Esophagus squamous epithelium (tissue), 5 donors: ENCODE results near the gene JPT2. TPM values are rescaled to one million over a fixed set of nuclear protein-coding genes. Genes with fewer than 3 reads are reported as not detected.

Experiments
- DNase-seq: peaks from one replicate; lab custom pipeline; 2025; lab: John Stamatoyannopoulos, UW
- H3K27ac ChIP-seq, 4 donors: fragments of 200-600 bp; sonication (generic); one replicate each; pipeline ENCODE4 v1.5.1; 2016 to 2019; ENCODE audit warnings: mild to moderate bottlenecking in 1 of 4
- H3K27me3 ChIP-seq, 4 donors: fragments of 200-600 bp; sonication (generic); 1 replicate in 3 of 4; 2 replicates in 1 of 4; pipeline versions ENCODE4 v1.5.1 to v1.6.0; 2017 to 2021; ENCODE audit warnings: antibody characterized with exemption in 1 of 4
- H3K36me3 ChIP-seq, 3 donors: fragments of 200-600 bp; sonication (generic); one replicate each; pipeline ENCODE4 v1.5.1; 2016 to 2019
- H3K4me1 ChIP-seq, 3 donors: fragments of 200-600 bp; sonication (generic); one replicate each; pipeline ENCODE4 v1.5.1; 2017 to 2019
- H3K4me3 ChIP-seq, 4 donors: fragments of 200-600 bp; sonication (generic); 1 replicate in 3 of 4; 2 replicates in 1 of 4; pipeline ENCODE4 v1.5.1; 2016 to 2019; ENCODE audit warnings: mild to moderate bottlenecking in 2 of 4, moderate library complexity in 1 of 4
- H3K9me3 ChIP-seq, 3 donors: fragments of 200-600 bp; sonication (generic); one replicate each; pipeline ENCODE4 v1.5.1; 2016 to 2019
- CTCF ChIP-seq, 6 experiments: fragments of 450-650 bp in 4 of 6; fragments of 200-600 bp in 2 of 6; sonication (generic) in 2 of 6; IDR thresholded peaks; one replicate each; pipeline ENCODE4 v1.5.1; 2016 to 2019; ENCODE audit warnings: antibody characterized with exemption in 6 of 6, mild to moderate bottlenecking in 4 of 6, moderate library complexity in 4 of 6
- POLR2A ChIP-seq, 4 donors: fragments of 450-650 bp; IDR thresholded peaks; one replicate each; pipeline ENCODE4 v1.6.1; 2017; ENCODE audit warnings: antibody characterized with exemption in 4 of 4, mild to moderate bottlenecking in 4 of 4, moderate library complexity in 3 of 4
- WGBS, 2 donors: methylation state at CpG; one replicate each; pipeline ENCODE4 v1.1.5; 2018; 5-methylcytosine and 5-hydroxymethylcytosine counted together
- intact Hi-C: fragments of 100-400 bp; cut with DNase I; formaldehyde crosslinking; loops from one replicate; pipeline ENCODE4 v1.15.0; 2022
- total RNA-seq, 4 donors: library from RNA; depleted of rRNA; stranded (reverse); fragments of >200 nt; gene quantifications; one replicate each; pipeline ENCODE4 v1.1.0, GENCODE V29; 2016
- donor health status: DM: yes; HTN: yes; CAD: no.

Gene JPT2
- total RNA-seq, 4 donors from 2014 or later: 45.6 to 68.0 (median 48.6) TPM

DNA sequence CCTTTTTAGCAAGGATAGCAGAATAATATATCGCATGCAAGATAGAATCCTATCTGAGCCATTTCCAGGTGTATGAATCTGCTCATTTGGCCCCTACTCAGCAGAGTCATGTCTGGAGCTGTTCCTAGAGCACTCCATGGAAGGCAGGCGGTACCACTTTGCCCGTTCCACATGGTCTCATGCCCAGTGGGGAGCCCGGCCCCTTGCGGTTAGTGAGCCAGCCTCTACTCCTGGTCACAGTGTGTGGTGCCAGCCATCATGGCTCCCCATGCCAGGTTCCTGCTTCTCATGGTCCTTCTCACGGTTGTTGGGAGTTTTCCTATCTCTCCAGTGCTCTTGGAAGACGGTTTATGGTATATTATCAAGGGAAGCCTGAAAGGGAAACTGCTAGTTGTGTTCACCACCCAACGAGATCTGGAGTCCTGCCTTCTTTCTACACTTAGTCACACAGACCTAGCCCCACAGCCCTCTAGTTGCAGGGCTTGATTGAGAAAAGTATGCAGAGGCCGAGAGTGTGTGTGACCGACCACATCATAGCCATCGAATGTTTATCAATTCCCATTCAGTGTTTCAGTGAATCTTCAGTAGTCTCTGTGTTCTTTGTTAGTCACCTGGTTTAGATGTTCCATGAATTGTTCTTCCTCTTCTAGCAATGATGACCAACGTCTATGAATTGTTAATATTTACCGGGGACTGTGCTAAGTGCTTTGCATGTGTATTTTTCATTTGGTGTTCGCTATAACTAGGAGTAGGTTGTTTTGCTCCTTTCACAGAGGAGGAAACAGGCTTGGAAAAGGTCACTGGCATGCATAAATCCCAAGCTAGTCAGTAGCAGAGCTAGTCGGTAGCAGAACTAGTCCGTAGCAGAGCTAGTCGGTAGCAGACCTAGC lies 9.6 kb downstream of the JPT2 start:
- intact Hi-C loops: no loop called here

DNA sequence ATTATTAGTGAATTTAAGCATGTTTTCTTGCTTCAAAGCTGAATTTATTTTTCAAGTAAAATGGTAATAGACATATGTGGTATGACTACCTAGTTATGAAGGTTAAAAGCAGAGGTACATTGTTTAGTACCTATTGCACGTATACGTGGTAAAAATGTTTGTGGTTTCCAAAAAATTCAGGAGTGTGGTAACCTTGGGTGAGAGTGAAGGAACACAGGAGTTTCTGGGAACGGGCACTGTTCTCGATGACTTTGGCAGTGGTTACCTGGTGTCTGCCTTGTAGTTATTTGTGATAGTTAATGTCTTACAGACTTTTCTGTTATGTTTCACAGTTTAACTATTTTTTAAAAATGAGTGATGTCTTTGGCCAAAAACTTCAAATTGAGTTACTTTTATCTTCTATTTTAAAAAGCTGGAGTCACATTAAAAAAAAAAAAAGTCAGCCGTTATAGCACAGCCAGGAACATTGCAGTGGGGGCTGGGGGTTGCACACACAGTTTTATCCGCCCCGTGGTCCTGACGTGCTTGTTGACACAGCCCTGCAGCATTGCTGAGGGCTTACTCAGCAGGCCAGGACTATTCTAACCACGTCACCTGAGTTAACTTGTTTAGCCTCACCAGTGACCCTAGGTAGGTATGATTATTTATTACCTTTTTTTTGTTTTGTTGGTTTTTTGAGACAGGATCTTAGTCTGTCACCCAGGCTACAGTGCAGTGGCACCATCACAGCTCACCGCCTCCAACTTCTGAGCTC lies 10.9 kb downstream of the JPT2 start:
- Histone ChIP-seq H3K27me3 (no peaks in the 10 kb centered on the region), H3K36me3 (peaks cover 0 to 93% (median 32%) of the 10 kb centered on the region in 3 donors), H3K4me3 (no peak overlapping the region), H3K27ac (peak overlapping the region in 3 of 4 donors; percentile 30 to 69 (median 38)), H3K9me3 (no peaks in the 10 kb centered on the region), H3K4me1 (peaks cover 0 to 66% (median 17%) of the 10 kb centered on the region in 3 donors)
- DNase-seq: no peak
- TF ChIP-seq CTCF (IDR thresholded peaks at IDR 0.05) (no peak), POLR2A (IDR thresholded peaks at IDR 0.05) (no peak)
- intact Hi-C loops: no loop called here
- 47 to 59% methylated on average over 10 of the region's 10 CpGs for WGBS, 2 donors

More for the DNA sequence above, 9.6 kb downstream of the JPT2 start:
- peaks cover 0 to 66% (median 17%) of the 10 kb centered on the region in 3 donors for H3K4me1 ChIP-seq
- no peak for DNase-seq
- no peaks in the 10 kb centered on the region for H3K27me3 ChIP-seq
- no peak for TF ChIP-seq POLR2A (IDR thresholded peaks at IDR 0.05)
- TF ChIP-seq CTCF (IDR thresholded peaks at IDR 0.05): no peak
- peak overlapping the region; percentile 34 to 69 (median 52) for H3K27ac ChIP-seq
- H3K9me3 ChIP-seq: no peaks in the 10 kb centered on the region
- peaks cover 0 to 92% (median 23%) of the 10 kb centered on the region in 3 donors for H3K36me3 ChIP-seq
- 67 to 78% methylated on average over 14 to 17 of the region's 17 CpGs for WGBS, 2 donors
- no peak overlapping the region for H3K4me3 ChIP-seq

- peaks cover 0 to 66% (median 17%) of the 10 kb centered on the region in 3 donors for H3K4me1 ChIP-seq
- intact Hi-C loops: no loop called here
- peaks cover 0 to 93% (median 37%) of the 10 kb centered on the region in 3 donors for H3K36me3 ChIP-seq
- peak overlapping the region in 3 of 4 donors; percentile 30 to 69 (median 38) for H3K27ac ChIP-seq
- TF ChIP-seq CTCF (IDR thresholded peaks at IDR 0.05) (no peak), POLR2A (IDR thresholded peaks at IDR 0.05) (no peak)
- no peaks in the 10 kb centered on the region for H3K27me3 ChIP-seq
- no peaks in the 10 kb centered on the region for H3K9me3 ChIP-seq
- DNase-seq: no peak
- no peak overlapping the region for H3K4me3 ChIP-seq
- 84 to 92% methylated on average over 6 to 10 of the region's 13 CpGs for WGBS, 2 donors
These were observed 11.8 kb downstream of the JPT2 start for GRCh38 chr16:1689853-1690252.

- Histone ChIP-seq H3K9me3 (no peaks in the 10 kb centered on the region), H3K36me3 (peaks cover 0 to 93% (median 37%) of the 10 kb centered on the region in 3 donors), H3K27ac (peak overlapping the region in 2 of 4 donors; percentile 40 to 64), H3K4me1 (peaks cover 0 to 66% (median 17%) of the 10 kb centered on the region in 3 donors), H3K27me3 (no peaks in the 10 kb centered on the region), H3K4me3 (no peak overlapping the region)
- DNase-seq: no peak
- 38 to 86% methylated on average over 1 of the region's 1 CpG for WGBS, 2 donors
- intact Hi-C loops: no loop called here
- TF ChIP-seq POLR2A (IDR thresholded peaks at IDR 0.05): no peak
- TF ChIP-seq CTCF (IDR thresholded peaks at IDR 0.05): no peak
These were observed 12.7 kb downstream of the JPT2 start for GRCh38 chr16:1690810-1691209.
